A204.1 (cell line): ENCODE measurements around the gene ADNP.
"Not testable (repeated sequence)": the region's sequence is repeated elsewhere in the genome, so short reads cannot be mapped to it uniquely, and the experiment has no call there.

Experiments used
- FAIRE-seq: peaks from 2 replicates; lab custom pipeline; 2012; peaks lifted over from hg19 to GRCh38; lab: Jason Lieb, UNC

ADNP gene

DNA sequence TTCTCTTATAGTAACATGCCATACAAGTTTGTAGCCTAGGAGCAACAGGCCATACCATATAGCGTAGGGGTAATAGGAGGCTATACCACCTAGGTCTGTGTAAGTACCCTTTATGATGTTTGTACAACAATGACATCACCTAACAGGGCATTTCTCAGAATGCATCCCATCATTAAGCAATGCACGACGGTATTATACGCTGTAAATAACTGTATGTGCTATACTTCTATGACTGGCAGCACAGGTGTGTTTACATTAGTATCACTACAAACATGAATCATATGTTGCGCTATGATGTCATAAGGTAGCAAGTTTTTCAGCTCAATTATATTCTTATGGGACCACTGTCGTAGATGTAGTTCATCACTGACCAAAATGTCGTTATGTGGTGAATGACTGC, 31.0 kb downstream of the ADNP start:
- no peak for FAIRE-seq

DNA sequence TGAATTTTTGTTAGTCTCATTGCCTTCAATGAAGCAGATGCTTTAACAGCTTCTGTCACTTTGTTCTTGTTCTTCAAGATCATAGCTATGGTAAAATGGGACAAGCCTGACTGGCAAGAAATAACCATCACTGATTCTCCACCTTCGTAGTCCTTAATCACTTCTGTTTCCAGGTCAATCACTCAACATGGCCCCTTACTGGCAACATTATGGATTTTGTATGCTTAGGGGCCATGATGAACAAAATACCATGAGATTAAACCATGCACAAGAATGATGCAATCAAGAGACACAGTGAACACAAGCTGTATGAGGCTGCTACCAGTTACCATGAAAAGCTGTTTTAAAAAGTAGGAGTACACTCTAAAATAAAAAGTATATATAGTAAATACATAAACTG, 32.8 kb downstream of the ADNP start:
- no peak for FAIRE-seq

DNA sequence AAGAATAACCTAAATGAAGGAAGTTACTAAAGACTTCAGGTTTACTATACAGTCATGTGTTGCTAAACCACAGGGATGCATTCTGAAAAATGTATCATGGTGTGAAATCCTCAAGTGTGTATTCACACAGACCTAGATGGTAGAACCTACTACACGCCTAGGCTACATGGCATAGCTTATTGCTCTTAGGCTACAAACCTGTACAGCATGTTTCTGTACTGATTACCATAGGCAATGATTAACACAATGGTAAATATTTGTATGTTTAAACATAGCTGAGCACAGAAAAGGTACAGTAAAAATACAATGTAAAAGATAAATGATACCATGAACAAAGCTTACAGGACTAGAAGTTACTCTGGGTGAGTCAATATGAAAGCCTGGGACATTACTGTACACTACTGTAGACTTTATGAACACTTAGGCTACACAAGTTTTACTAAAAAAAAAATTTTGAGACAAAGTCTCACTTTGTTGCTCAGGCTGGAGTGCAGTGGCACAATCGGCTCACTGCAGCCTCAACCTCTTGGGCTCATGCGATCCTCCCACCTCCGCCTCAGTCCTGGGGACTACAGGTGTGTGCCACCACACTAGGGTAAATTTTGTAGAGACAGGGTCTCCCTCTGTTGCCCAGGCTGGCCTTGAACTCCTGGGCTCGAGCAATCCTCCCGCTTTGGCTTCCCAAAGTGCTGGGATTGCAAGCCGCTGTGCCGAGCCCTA, 36.0 kb downstream of the ADNP start:
- no peak for FAIRE-seq

DNA sequence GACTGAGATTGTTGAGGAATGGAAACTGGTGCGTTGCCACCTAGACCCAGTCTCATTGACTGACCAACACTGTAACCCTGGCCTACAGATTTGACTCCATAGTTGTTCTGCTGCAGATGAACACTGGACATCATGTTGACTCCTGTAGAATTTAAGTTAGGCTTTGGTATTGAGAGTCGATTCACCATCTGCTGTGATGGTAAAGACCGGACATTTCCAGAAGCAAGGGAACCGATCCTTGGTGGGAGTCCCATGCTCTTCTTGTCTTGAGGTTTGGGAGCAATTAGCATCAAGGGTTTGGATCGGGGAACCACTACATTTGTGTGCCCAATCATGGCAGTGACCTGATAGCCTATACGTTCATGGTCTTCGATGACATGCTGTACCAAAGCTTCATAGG, 37.6 kb downstream of the ADNP start:
- no peak for FAIRE-seq

DNA sequence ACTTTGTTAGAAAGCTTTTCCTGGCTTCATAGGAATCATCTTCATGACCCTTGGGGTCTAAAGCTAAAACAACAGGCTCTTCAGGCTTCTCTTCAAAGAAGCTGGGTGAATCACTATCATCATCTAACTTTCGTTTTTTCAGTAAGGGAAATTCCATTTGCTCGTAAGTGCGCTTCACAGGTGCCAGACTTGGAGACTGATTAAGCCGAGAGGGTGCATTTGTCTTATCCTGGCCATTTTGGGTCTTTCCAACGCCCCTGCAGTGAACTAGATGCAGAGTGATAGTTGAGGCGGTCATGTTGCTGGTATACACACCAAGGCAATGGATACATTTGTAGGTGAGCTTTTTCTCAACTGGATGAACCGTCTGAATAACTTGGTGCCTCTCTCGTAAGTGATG, 38.8 kb downstream of the ADNP start:
- no peak for FAIRE-seq

DNA sequence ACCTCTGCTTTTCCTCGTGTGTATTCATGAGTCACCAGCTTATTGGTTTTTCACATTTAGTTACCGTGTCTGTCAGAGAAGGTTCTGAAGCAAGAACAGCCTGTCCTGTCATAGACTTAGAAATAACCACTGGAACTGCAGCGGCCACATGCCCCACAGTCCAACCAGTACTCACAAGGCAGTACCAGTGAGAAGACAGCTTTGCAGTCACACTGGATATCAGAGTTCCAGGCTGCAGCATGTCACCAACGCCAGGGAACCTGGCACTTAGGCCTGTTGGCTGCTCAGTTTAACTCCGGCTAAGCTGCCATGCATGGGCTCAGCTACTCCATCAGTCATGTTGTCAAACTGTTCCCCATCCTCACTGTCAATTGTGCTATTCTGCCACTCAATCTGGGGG, 40.1 kb downstream of the ADNP start:
- no peak for FAIRE-seq

DNA sequence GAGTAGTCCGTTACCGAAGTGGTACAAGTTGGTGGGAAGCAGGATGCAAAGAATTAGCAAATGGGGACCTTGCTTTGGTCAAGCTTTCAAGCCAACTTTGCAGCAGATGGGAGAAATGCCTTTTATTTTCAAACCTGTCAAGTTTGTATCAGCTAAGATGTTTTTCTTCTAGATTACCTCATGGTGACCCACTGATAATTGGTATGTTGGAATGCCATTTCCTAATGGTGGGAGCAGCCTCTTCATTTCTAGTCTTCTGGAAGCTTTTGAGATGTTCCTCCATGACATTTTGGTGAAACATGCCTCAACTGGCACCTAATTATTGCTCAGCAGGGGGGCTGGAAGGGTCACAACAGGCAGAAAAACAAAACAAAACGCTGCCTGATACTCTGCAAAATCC, 43.7 kb downstream of the ADNP start:
- FAIRE-seq, result no peak

DNA sequence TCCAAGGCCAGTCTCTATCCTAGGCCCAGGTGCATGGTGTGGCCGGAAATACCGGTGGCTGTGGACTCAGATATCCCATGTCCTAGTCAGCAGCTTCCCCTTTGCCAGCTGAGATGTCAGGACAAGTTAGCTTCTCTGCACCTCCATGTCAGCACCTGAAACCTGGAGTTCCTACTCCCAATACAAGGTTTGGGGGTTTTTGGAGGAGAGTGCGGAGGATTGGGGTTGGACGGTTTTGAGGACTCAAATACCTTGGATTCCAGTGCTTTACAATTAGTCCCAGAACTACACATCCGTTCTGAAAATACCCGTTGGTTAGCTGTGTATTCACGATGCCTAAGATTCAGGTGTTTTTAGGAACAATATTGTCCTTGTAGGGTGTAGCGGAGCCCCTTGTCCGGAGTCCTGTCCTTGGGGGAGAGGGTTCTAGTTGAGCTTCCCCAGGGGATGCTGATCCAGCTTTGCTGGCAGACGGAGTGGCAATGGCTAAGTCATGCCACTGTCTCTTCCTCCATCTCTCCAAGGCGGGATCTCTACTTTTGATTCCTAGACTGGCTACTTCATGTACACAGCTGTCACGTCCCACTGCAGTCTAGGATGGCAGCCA, 45.0 kb downstream of the ADNP start:
- FAIRE-seq, result no peak

DNA sequence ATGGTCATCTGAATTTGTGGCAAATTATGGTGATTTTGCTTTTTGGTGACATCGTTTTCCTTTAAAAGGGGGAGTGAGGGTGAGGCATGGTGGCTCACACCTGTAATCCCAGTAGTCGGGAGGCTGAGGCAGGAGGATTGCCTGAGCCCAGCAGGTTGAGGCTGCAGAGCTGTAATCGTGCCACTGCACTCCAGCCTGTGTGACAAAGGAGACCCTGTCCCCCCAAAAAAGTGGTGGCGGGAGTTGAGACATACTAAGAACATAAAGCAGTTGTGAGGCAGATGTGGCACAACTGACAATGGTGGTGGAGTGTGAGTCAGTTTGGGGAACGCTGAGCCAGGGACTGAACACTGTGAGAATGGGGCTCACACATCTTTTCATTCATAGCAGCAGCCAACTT, 45.5 kb downstream of the ADNP start:
- no peak for FAIRE-seq

DNA sequence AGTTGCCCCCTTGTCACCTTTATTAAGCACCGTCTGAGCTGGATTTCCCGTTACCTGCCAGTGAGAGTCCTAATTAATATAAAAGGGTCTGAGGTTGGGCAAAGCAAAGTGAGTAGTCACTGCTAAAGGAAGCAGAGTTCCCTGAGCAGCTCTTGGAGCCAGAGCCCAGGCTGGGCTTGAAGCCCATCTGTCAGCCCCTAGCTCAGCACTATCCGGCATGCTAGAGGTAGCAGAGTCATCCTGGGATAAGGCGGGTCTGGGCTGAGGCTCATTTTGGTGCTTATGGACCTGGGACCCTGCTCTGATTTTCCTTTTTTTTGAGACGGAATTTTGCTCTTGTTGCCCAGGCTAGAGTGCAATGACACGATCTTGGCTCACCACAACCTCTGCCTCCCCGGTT, 46.2 kb downstream of the ADNP start:
- no peak for FAIRE-seq

DNA sequence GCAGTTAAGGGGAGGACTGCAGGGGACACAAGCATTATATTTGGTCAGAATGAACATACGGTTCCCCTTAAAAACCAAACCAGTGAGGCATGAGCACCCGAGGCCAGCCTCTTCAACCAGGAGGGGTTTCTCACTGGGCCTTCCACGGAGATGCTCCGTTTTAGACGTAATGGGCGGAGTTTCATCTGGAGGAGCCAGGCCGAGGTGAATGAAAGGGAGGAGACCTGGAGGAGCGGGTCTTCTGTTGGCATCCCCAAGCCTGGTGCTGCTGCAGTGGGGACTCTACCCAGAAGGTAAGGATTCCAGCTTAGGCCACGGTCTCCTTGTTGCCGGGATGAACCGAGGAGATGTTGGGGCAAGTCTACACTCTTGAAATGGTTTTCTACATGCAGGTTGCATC, 47.4 kb downstream of the ADNP start:
- FAIRE-seq, result no peak

DNA sequence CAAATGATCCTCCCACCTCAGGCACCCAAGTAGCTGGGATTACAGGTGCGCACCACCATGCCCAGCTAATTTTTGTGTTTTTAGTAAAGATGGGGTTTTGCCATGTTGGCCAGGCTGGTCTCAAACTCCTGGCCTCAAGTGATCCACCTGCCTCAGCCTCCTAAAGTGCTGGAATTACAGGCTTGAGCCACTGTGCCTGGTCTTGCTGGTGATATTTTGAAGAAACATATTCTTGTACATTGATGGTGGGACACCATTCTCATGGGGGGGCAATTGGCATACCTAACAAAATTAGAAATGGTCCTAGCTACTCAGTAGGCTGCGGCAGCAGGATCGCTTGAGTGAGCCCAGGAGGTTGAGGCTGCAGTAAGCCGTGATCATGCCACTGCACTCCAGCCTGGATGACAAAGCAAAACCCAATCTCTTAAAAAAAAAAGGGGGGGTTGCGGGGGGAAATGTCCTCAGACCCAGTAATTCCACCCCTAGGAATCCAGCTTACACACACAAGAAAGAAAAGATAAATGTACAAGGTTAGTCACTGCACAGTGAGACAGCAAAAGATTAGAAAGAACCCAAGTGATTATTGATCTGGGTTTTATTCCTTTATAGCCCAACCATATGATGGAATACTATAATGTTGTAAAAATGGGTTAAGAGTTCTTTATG, 49.3 kb downstream of the ADNP start:
- not testable (repeated sequence) for FAIRE-seq

DNA sequence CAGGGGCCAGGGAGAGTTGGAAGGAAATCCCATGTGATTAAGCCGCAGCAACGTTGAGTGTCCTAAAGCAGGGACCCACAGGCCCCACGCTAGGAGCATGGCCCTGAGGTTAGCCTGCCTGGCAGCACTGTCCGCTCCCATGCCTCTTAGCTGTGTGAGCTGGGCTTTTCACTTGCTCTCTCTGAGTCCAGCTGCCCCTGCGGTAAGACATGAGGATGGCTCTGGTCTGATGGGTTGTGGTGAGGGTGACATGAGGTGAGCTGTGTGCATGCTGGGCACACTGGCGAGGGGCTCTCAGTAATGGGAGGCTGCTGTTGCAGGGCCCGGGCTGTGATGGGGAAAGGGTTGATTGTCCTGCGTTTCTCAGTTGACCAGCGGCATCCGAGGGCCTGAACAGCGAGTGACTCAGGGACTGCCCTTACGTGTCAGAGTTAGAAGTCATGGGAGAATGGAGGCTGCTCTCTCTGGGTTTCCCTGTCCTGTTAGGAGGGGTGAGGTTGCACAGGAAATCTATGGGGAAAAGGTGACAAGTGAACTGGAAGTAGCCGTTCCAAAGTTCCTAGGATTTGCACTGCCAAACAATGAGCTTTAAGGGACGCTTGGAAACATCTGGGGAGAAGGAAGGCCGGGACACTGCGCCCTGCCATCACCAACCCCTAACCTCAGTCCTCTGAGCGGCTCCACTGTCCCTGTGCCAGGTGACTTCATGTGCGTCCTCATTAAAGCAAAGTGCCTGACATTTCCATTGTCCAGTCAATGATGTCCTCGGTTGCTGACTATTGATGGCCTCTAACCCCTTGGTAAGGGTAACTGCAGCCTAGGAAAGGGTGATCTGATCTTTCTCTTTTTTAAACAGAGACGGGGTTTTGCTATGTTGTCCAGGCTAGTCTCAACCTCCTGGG, 51.3 kb downstream of the ADNP start:
- FAIRE-seq, result no peak

DNA sequence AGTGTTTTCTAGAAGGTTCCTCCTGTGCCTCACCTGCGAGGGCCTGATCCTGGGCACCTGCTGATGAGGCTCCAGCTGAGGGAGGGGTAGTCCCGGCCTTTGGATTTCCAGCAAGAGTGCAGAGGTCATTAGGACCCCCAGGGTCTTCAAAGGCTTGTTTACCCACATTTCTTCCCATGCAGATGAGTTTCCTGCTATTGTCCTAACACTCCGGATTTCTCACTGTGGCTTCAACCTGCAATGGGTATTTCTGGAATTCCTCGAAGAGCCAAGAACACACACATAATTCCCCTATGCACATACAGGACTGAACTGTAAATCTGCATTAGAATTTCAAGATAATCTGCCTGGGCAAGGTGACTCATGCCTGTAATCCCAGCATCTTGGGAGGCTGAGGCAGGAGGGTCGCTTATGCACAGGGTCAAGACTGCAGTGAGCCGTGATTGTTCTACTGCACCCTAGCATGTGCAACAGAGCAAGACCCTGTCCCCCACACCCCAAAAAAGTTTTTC, 53.9 kb downstream of the ADNP start:
- no peak for FAIRE-seq

DNA sequence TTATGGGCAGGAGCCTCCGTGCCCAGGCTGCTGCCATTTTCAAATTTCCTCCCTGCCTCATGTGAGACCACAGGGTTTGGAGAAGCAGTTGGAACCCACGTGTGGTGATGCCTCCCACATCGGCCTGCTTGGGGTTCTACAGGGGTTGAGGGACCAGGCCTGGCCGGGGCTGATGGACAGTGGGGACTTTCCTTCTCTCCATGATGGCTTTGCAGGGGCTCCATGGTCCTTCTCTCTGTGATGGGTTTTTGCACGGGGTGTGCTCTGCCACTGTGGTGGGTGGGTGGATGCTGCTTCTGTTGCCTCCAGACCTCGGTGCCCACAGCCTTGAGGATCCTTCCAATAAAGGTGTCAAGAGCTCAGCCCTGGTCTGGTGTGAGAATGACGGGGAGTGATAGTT, 54.4 kb downstream of the ADNP start:
- FAIRE-seq, result no peak

DNA sequence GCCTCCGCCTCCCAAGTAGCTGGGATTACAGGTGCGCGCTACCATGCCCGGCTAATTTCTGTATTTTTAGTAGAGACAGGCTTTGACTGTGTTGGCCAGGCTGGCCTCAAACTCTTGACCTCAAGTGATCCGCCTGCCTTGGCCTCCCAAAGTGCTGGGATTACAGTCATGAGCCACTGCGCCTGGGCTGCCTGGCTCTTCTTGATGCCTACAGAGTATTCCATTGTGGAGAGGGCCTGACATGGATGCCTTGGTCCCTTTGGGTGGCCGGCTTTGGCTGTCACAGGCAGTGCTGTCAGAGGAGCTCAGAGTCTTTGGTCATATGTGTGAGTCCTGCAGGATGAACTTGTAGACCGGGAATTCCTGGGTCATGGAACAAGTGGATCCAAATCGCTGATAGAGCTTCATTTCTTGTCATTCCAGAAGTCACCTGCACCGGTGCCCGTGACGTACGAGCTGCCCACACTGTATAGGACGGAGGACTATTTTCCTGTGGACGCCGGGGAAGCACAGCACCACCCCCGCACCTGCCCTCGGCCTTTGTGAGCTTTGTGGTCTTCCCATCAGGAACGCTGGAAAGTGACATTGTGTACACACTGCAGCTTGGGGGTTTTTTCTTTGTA, 55.1 kb downstream of the ADNP start:
- no peak for FAIRE-seq

DNA sequence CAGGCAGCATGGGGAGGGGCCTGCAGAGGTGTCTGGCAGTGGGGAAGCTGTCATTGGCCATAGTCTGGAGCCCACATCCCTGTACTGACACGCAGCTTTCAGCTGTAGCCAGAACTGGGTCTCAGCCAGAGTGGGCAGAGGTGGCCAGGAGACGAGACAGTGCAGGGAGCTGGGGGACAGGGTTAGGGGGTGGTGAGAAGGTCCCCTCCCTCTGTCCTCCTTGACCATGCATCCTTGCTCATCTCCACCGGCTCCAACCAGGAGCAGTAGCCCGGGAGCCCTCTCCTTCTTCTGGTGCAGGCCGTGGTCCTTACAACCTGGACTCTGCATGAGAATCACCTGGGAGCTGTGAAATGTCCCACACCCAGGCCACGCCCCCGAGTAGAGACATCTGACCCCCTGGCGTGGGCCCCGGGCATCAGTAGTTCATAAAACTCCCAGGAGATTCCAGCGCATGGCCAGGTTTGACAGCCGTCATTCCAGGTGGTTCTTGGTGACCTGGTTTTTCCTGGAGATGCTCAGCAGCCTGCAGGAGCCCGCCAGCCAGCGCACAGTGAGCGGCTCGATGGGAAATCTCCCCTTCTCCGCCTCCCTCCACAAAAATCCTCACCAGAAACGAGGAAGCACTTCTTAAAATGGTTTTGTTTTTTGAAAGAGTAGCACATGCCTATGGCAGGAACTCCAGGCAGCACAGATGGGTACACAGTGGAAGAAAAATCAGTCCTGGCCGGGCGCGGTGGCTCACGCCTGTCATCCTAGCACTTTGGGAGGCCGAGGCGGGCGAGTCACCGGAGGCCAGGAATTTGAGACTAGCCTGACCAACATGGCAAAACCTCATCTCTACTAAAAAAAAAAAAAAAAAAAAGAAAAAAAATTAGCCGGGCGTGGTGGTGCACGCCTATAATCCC, 56.2 kb downstream of the ADNP start:
- no peak for FAIRE-seq

DNA sequence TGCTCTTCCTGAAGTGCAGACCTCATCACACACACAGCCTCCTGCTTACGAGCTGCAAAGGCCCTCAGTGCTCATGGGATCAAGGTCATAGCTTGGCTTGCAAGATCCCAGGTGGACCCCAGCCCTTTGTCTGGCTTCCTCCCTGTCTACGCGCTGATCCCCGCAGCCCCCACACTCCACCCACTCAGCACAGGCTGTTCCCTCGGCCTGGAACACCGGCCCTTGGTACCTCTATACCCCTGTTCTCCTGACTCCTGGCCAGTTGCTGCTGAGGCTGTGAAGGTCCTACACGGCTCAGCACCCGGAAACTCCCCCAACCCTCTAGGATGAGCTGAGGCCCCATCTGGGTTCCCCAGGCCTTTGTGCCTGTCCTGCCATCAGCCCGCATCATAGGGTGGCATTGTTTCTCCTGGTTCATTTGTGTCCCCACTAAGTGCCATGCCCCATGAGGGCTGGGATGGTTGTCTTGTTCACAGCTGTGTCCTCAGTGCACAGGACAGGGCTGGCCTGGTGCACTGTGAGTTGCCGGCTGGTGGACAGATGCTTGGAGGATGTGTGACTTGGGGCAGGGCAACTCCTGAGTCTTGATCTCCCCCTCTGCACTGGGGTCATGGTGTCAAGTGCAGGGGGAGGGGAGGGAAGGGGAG, 57.0 kb downstream of the ADNP start:
- no peak for FAIRE-seq

DNA sequence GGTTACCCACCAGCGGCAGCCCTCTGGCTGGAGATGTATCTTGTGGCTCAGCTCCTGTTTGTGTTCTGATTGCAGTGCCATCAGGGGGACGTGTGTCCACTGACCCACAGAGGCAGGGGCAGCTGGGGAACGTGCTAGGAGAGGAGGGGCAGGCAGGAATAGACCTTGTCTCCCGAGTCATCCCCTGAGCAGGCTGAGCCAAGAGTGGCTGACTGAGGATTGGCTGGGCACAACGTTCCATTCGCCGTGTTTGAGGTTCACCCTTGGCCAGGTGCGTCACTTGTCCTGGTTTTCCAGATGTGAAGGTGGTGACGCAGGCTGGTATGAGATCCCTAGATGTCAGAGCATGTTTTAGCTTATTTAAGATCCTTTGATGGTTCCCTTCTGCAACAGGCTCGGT, 57.7 kb downstream of the ADNP start:
- FAIRE-seq, result no peak
